H1 (cell line): ENCODE results near the gene ATP8B3. TPM values are rescaled to one million over a fixed set of nuclear protein-coding genes. Genes with fewer than 3 reads are reported as not detected.
A peak's percentile ranks its signal among the peaks of the same experiment; 100 is the strongest.

Source experiments
- CTCF ChIA-PET: fragments of 300-600 bp; sonication (Branson Sonifier 250); formaldehyde crosslinking; loops from one replicate; lab custom pipeline; 2021; ENCODE audit not compliant: partially characterized antibody; lab: Charles Lee
- POLR2A ChIA-PET: fragments of 300-600 bp; sonication (Branson Sonifier 250); formaldehyde crosslinking; loops from one replicate; lab custom pipeline; 2021; ENCODE audit warnings: inconsistent platforms; ENCODE audit not compliant: partially characterized antibody; lab: Charles Lee
- DNase-seq, 2 experiments: peaks; one replicate each; pipeline versions ENCODE4 v3.0.0 to v3.0.0-alpha.2; 2010 to 2022; ENCODE audit warnings: low spot score in 2 of 2, low read depth in 1 of 2, mixed read lengths in 1 of 2
- FAIRE-seq: peaks from 2 replicates; lab custom pipeline; 2011; peaks lifted over from hg19 to GRCh38; lab: Jason Lieb, UNC
- H2AFZ ChIP-seq: 2 replicates; pipeline ENCODE4 v1.8.1; 2012; ENCODE audit warnings: low read length, inconsistent platforms
- H2AK5ac ChIP-seq: 2 replicates; pipeline ENCODE4 v1.6.1; 2013; ENCODE audit warnings: low read depth, low read length
- H2BK120ac ChIP-seq: replicated peaks from 2 replicates; pipeline ENCODE3; 2013; ENCODE audit warnings: low read depth, low read length, inconsistent platforms
- H2BK12ac ChIP-seq: 2 replicates; pipeline ENCODE4 v1.6.1; 2013; ENCODE audit warnings: low read depth, low read length
- H2BK15ac ChIP-seq: 2 replicates; pipeline ENCODE4 v1.6.1; 2013; ENCODE audit warnings: low read length
- H2BK20ac ChIP-seq: 2 replicates; pipeline ENCODE4 v1.6.1; 2013; ENCODE audit warnings: low read length
- H2BK5ac ChIP-seq: 2 replicates; pipeline ENCODE4 v1.6.1; 2013; ENCODE audit warnings: low read depth, low read length
- H3K14ac ChIP-seq: 2 replicates; pipeline ENCODE4 v1.6.1; 2013; ENCODE audit warnings: inconsistent platforms; ENCODE audit not compliant: insufficient read length
- H3K18ac ChIP-seq: 2 replicates; pipeline ENCODE4 v1.6.1; 2013; ENCODE audit warnings: low read length; ENCODE audit errors: extremely low read depth
- H3K23ac ChIP-seq: 2 replicates; pipeline ENCODE4 v1.6.1; 2013; ENCODE audit warnings: inconsistent platforms; ENCODE audit not compliant: insufficient read length
- H3K23me2 ChIP-seq: 2 replicates; pipeline ENCODE4 v1.6.1; 2013; ENCODE audit warnings: low read depth, low read length
- H3K27ac ChIP-seq: 2 replicates; pipeline ENCODE4 v1.6.1; 2011; ENCODE audit warnings: low read depth, low read length, inconsistent platforms
- H3K27me3 ChIP-seq, 4 experiments: replicated peaks in 1 of 4; 1 replicate in 1 of 4; 2 replicates in 3 of 4; pipeline versions ENCODE4 v1.6.1 to v1.8.1; 2011 to 2013; ENCODE audit warnings: low read length in 3 of 4, mild to moderate bottlenecking in 3 of 4, inconsistent platforms in 2 of 4, mixed read lengths in 2 of 4, moderate library complexity in 1 of 4; ENCODE audit not compliant: control insufficient read depth in 3 of 4, insufficient read depth in 3 of 4; ENCODE audit errors: extremely low read depth in 1 of 4
- H3K36me3 ChIP-seq, 4 experiments: 2 replicates each; pipeline versions ENCODE4 v1.6.1 to v1.8.1; 2011 to 2013; ENCODE audit warnings: mild to moderate bottlenecking in 4 of 4, low read length in 3 of 4, moderate library complexity in 2 of 4, control low read depth in 1 of 4, inconsistent platforms in 1 of 4; ENCODE audit not compliant: insufficient read depth in 4 of 4, control insufficient read depth in 2 of 4
- H3K4ac ChIP-seq: replicated peaks from 2 replicates; pipeline ENCODE3; 2013; ENCODE audit warnings: low read length, low read depth, mixed read lengths, inconsistent platforms; ENCODE audit not compliant: insufficient read length
- H3K4me1 ChIP-seq, 4 experiments: replicated peaks in 1 of 4; 1 replicate in 1 of 4; 2 replicates in 3 of 4; pipeline versions ENCODE4 v1.6.1 to v1.8.1; 2011 to 2013; ENCODE audit warnings: low read length in 3 of 4, inconsistent platforms in 2 of 4, mixed read lengths in 1 of 4; ENCODE audit not compliant: insufficient read depth in 4 of 4, control insufficient read depth in 3 of 4
- H3K4me2 ChIP-seq, 2 experiments: 2 replicates each; pipeline versions ENCODE4 v1.6.1 to v1.8.1; 2011 to 2013; ENCODE audit warnings: low read depth in 2 of 2, low read length in 2 of 2, control low read depth in 1 of 2, inconsistent platforms in 1 of 2, mild to moderate bottlenecking in 1 of 2; ENCODE audit not compliant: insufficient read depth in 1 of 2
- H3K4me3 ChIP-seq, 4 experiments: fragments of 200-600, 300-600 bp in 1 of 4; sonication (generic), shearing (Covaris generic), sonication (Bioruptor Twin) in 1 of 4; 2 replicates each; pipeline versions ENCODE4 v1.5.1 to v1.8.1; 2011 to 2016; ENCODE audit warnings: low read length in 4 of 4, low read depth in 3 of 4, control low read depth in 2 of 4, inconsistent platforms in 2 of 4, mild to moderate bottlenecking in 2 of 4, mixed read lengths in 1 of 4, moderate library complexity in 1 of 4; ENCODE audit not compliant: insufficient read depth in 2 of 4; ENCODE audit errors: extremely low read depth in 1 of 4
- H3K56ac ChIP-seq: replicated peaks from 2 replicates; pipeline ENCODE3; 2013; ENCODE audit warnings: low read depth, mild to moderate bottlenecking, mixed read lengths, low read length, inconsistent platforms; ENCODE audit not compliant: insufficient read length
- H3K79me1 ChIP-seq: 2 replicates; pipeline ENCODE4 v1.6.1; 2013; ENCODE audit warnings: low read depth, low read length, control low read depth
- H3K79me2 ChIP-seq, 2 experiments: 2 replicates each; pipeline versions ENCODE4 v1.6.1 to v1.8.1; 2012 to 2013; ENCODE audit warnings: low read length in 2 of 2, mild to moderate bottlenecking in 2 of 2, inconsistent platforms in 1 of 2; ENCODE audit not compliant: insufficient read depth in 2 of 2, control insufficient read depth in 1 of 2
- H3K9ac ChIP-seq, 4 experiments: replicated peaks in 1 of 4; 1 replicate in 1 of 4; 2 replicates in 3 of 4; pipeline versions ENCODE4 v1.6.1 to v1.8.1; 2011 to 2013; ENCODE audit warnings: low read depth in 3 of 4, low read length in 3 of 4, control low read depth in 2 of 4, mild to moderate bottlenecking in 2 of 4, moderate library complexity in 2 of 4, inconsistent platforms in 1 of 4; ENCODE audit errors: extremely low read depth in 1 of 4
- H3K9me3 ChIP-seq, 2 experiments: 2 replicates each; pipeline versions ENCODE4 v1.6.1 to v1.8.1; 2012 to 2013; ENCODE audit warnings: mild to moderate bottlenecking in 2 of 2, moderate library complexity in 2 of 2, control low read depth in 1 of 2, inconsistent platforms in 1 of 2, low read depth in 1 of 2, low read length in 1 of 2, mixed read lengths in 1 of 2; ENCODE audit not compliant: insufficient read depth in 2 of 2
- H4K20me1 ChIP-seq, 2 experiments: replicated peaks in 1 of 2; 2 replicates each; pipeline versions ENCODE3 to v1.8.1; 2011 to 2013; ENCODE audit warnings: inconsistent platforms in 2 of 2, low read length in 2 of 2, mild to moderate bottlenecking in 1 of 2; ENCODE audit not compliant: insufficient read depth in 2 of 2, control insufficient read depth in 1 of 2
- H4K5ac ChIP-seq: 2 replicates; pipeline ENCODE4 v1.6.1; 2013; ENCODE audit warnings: low read length, low read depth, mixed read lengths, inconsistent platforms; ENCODE audit not compliant: insufficient read length
- H4K8ac ChIP-seq: 2 replicates; pipeline ENCODE4 v1.8.0; 2013; ENCODE audit warnings: mild to moderate bottlenecking, moderate library complexity, low read length, inconsistent platforms; ENCODE audit not compliant: insufficient read depth; ENCODE audit errors: extremely low read depth
- H4K91ac ChIP-seq: replicated peaks from 2 replicates; pipeline ENCODE3; 2013; ENCODE audit warnings: low read length, mixed read lengths, inconsistent platforms; ENCODE audit not compliant: insufficient read length
- KDM1A ChIP-seq: fragments of 200-600, 300-600 bp; sonication (generic); IDR thresholded peaks from 2 replicates; pipeline ENCODE4 v1.7.1; 2016; ENCODE audit warnings: mild to moderate bottlenecking, low read length, borderline replicate concordance
- KDM5A ChIP-seq: fragments of 200-600 bp; IDR thresholded peaks from 2 replicates; pipeline ENCODE4 v1.7.1; 2012; ENCODE audit warnings: mild to moderate bottlenecking, low read length, inconsistent platforms, mixed read lengths
- POLR2A ChIP-seq, 2 experiments: IDR thresholded peaks; 1 replicate in 1 of 2; 2 replicates in 1 of 2; pipeline ENCODE4 v1.6.1; 2011; ENCODE audit warnings: low read depth in 2 of 2, low read length in 2 of 2, mild to moderate bottlenecking in 2 of 2; ENCODE audit errors: control extremely low read depth in 1 of 2
- SAP30 ChIP-seq: fragments of 300-600 bp; sonication (generic); IDR thresholded peaks from 2 replicates; pipeline ENCODE4 v1.7.1; 2012; ENCODE audit warnings: low read length, moderate library complexity, mild to moderate bottlenecking, inconsistent platforms; ENCODE audit not compliant: insufficient read depth, insufficient replicate concordance
- ZNF274 ChIP-seq: IDR thresholded peaks from 2 replicates; pipeline ENCODE4 v1.7.0; 2012; ENCODE audit warnings: low read length, borderline replicate concordance; ENCODE audit errors: extremely low read depth
- WGBS, 2 experiments: shearing (Covaris generic) in 1 of 2; methylation state at CpG; one replicate each; pipeline versions ENCODE4 v1.1.6 to v1.1.7; 2013 to 2015; ENCODE audit warnings: low lambda C conversion rate in 2 of 2, mixed read lengths in 2 of 2, inconsistent platforms in 1 of 2, low coverage in 1 of 2, missing lambda C conversion rate in 1 of 2; ENCODE audit not compliant: insufficient replicate concordance in 2 of 2, insufficient coverage in 1 of 2, insufficient read length in 1 of 2; ENCODE audit errors: extremely low coverage in 1 of 2, missing lambda C conversion rate in 1 of 2; 5-methylcytosine and 5-hydroxymethylcytosine counted together
- polyA plus RNA-seq, 7 experiments: library from polyadenylated mRNA; depleted of rRNA in 3 of 7; stranded (reverse) in 5 of 7; unstranded in 2 of 7; fragments of >200 nt in 5 of 7; fragments of 200-250 nt in 2 of 7; gene quantifications; 1 replicate in 5 of 7; 2 replicates in 1 of 7; 4 replicates in 1 of 7; pipeline versions ENCODE4 v1.2.1 to v1.2.3, GENCODE V29; 2011 to 2013; ENCODE audit warnings: missing spikeins in 2 of 7, mixed read lengths in 2 of 7
- total RNA-seq: library from RNA; stranded (reverse); fragmentation: NEBNext Ultra II Directional; extraction: Animal tissue kit (Norgen Biotek cat#: 25700); gene quantifications from 2 replicates; pipeline ENCODE4 v1.2.1, GENCODE V29; 2021
- TF ChIP-seq, protein P1 (sequence below): IDR thresholded peaks from 2 replicates; pipeline ENCODE4 v1.6.1; 2012; ENCODE audit warnings: inconsistent platforms

The ATP8B3 gene
- total and polyA plus RNA-seq, 2 of the 8 experiments (the other 6 are each of a cell fraction or from before 2014, with no cell fraction given) = 4.1 to 9.3 TPM

DNA sequence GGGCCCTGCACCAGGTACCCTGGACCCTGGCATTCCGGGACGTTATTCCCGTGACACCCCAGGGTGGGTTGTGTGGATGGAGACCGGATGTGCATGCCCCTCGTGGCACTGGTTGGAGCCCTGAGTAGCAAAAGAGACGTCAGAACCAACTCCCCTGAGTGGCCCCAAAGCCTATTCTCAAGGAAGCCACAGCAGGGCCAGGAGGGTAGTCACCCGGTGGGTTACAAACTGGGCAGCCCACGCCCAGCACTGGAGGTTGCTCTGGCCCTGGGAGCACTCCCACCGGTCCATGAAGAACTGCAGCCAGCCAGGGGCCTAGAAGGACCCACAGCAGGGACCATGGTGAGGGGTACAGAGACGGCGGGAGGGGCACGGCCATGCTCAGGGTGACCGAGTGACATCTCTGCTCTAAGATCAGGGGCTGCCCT is 43.8 kb upstream of the ATP8B3 start:
- Histone ChIP-seq H3K56ac (no peak overlapping the region), H3K4me2 (peak overlapping the region; percentile 67 to 95), H3K23ac (no peak overlapping the region), H4K91ac (no peak overlapping the region), H3K18ac (peak overlapping the region; percentile 87), H2BK12ac (peak overlapping the region; percentile 90; the same call in 1 of the 2 replicates), H3K36me3 (no peaks in the 10 kb centered on the region), H2BK15ac (peak overlapping the region; percentile 97; the same call in 1 of the 2 replicates), H2BK5ac (peak overlapping the region; percentile 81; the same call in 1 of the 2 replicates), H3K4me3 (peak overlapping the region in 1 of 4 experiments; percentile 70; a peak in 3 of 8 replicates), H4K5ac (no peak overlapping the region), H2AK5ac (no peak overlapping the region; the same call in 1 of the 2 replicates), H3K27me3 (no peaks in the 10 kb centered on the region), H4K8ac (no peak overlapping the region; the same call in 1 of the 2 replicates), H3K79me2 (peaks cover 3 to 57% of the 10 kb centered on the region in 2 experiments; a peak in 3 of 4 replicates), H3K4ac (peak overlapping the region; percentile 92), H3K27ac (peak overlapping the region; percentile 58), H2BK20ac (no peak overlapping the region; the same call in 1 of the 2 replicates), H3K4me1 (peaks cover 0 to 67% (median 55%) of the 10 kb centered on the region in 4 experiments; a peak in 6 of 7 replicates), H3K9ac (peak overlapping the region in 2 of 4 experiments; percentile 20 to 21; a peak in 2 of 7 replicates), H2AFZ (no peak overlapping the region), H4K20me1 (peaks cover 31 to 38% of the 10 kb centered on the region in 2 experiments), H3K14ac (no peak overlapping the region), H3K9me3 (no peaks in the 10 kb centered on the region), H3K23me2 (peaks cover 6% of the 10 kb centered on the region; the same call in 1 of the 2 replicates), H2BK120ac (no peak overlapping the region), H3K79me1 (peaks cover 19% of the 10 kb centered on the region)
- FAIRE-seq = no peak
- no peak for DNase-seq
- ChIA-PET CTCF (interaction anchor here (0.6 to 2.5 kb wide), 5 partner anchors 11 to 42 kb away, joined by 3 to 13 read pairs (median 4); no protein-coding TSS in a partner anchor), POLR2A (interaction anchor here (0.7 to 2.2 kb wide), 6 partner anchors 9 to 587 kb away, joined by 4 to 9 read pairs (median 5); partner anchors contain the start of genes CIRBP and MKNK2)
- 60% methylated on average over 13 of the region's 13 CpGs; no CpG with 5 or more reads in 1 of the 2 experiments for WGBS, 2 experiments
- TF ChIP-seq POLR2A (IDR thresholded peaks at IDR 0.05; ENCODE audit: control extremely low read depth in 1 of 2, low read depth in 2 of 2, low read length in 2 of 2) (no peak), KDM1A (no peak), ZNF274 (no peak), SAP30 (no peak), KDM5A (no peak)
- TF ChIP-seq, protein P1, sequence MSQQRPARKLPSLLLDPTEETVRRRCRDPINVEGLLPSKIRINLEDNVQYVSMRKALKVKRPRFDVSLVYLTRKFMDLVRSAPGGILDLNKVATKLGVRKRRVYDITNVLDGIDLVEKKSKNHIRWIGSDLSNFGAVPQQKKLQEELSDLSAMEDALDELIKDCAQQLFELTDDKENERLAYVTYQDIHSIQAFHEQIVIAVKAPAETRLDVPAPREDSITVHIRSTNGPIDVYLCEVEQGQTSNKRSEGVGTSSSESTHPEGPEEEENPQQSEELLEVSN = no peak
